ENCODE data around the gene SUSD1. TPM values are rescaled to one million over a fixed set of nuclear protein-coding genes. Genes with fewer than 3 reads are reported as not detected.

SUSD1 gene
- polyA plus RNA-seq, 12 donors: 6.8 to 14.7 (median 11.7) TPM; not detected in 1

Other genes with a start within 250 kb of the SUSD1 start
- 10 to 100 TPM in 11 of 12 donors, not detected in 1; 14.7 to 38.2 (median 20.2) TPM for gene PTBP3, start 158.3 kb upstream of the SUSD1 start, polyA plus RNA-seq (ENCODE audit: insufficient read length in 12 of 12)
- 10 to 100 TPM in 11 of 12 donors, not detected in 1; 47.0 to 87.5 (median 77.1) TPM for gene HSDL2, start 204.8 kb upstream of the SUSD1 start, polyA plus RNA-seq (ENCODE audit: insufficient read length in 12 of 12)